HepG2 (cell line): ENCODE measurements around the gene PGK2. TPM values are rescaled to one million over a fixed set of nuclear protein-coding genes. Genes with fewer than 3 reads are reported as not detected.

Experiments used
- ATF6 ChIP-seq: sonication (generic); formaldehyde crosslinking; conservative IDR thresholded peaks from 2 replicates; pipeline ENCODE4 v1.4.0; 2020; ENCODE audit warnings: missing genetic modification reagents
- CBX1 ChIP-seq: IDR thresholded peaks from one replicate; pipeline ENCODE4 v1.6.1; 2016; ENCODE audit warnings: antibody characterized with exemption, low read depth
- CREB3 ChIP-seq: sonication (generic); formaldehyde crosslinking; IDR thresholded peaks from 2 replicates; pipeline ENCODE4 v1.5.0; 2020; ENCODE audit warnings: missing genetic modification reagents
- EHMT2 ChIP-seq: fragments of 200-600 bp; sonication (generic); IDR thresholded peaks from 2 replicates; pipeline ENCODE4 v1.7.0; 2017; ENCODE audit warnings: antibody characterized with exemption, low read depth, low read length, borderline replicate concordance
- GLMP ChIP-seq: sonication (generic); formaldehyde crosslinking; IDR thresholded peaks from 2 replicates; pipeline ENCODE4 v1.9.0; 2021; ENCODE audit warnings: missing genetic modification reagents, mild to moderate bottlenecking, borderline replicate concordance
- HNRNPUL1 ChIP-seq: fragments of 200-400 bp; formaldehyde crosslinking; IDR thresholded peaks from 2 replicates; pipeline ENCODE4 v1.6.1; 2017; ENCODE audit warnings: low read depth, mild to moderate bottlenecking, low read length, moderate library complexity
- JDP2 ChIP-seq: sonication (generic); formaldehyde crosslinking; IDR thresholded peaks from 2 replicates; pipeline ENCODE4 v1.8.1; 2022; ENCODE audit warnings: missing genetic modification reagents, borderline replicate concordance
- KDM3A ChIP-seq: IDR thresholded peaks from 2 replicates; pipeline ENCODE4 v1.6.1; 2018; ENCODE audit warnings: low read depth, missing compliant biosample characterization
- SCMH1 ChIP-seq: sonication (generic); formaldehyde crosslinking; IDR thresholded peaks from 2 replicates; pipeline ENCODE4 v1.9.0; 2021; ENCODE audit warnings: missing genetic modification reagents, mild to moderate bottlenecking, borderline replicate concordance
- SOX6 ChIP-seq, 2 experiments: fragments of 450-650 bp in 1 of 2; sonication (generic) in 1 of 2; formaldehyde crosslinking in 1 of 2; IDR thresholded peaks; 2 replicates each; pipeline versions ENCODE4 v1.4.0 to v1.6.1; 2017 to 2020; ENCODE audit warnings: antibody characterized with exemption in 1 of 2, mild to moderate bottlenecking in 1 of 2, missing genetic modification reagents in 1 of 2
- SRSF1 ChIP-seq: fragments of 200-400 bp; formaldehyde crosslinking; optimal IDR thresholded peaks from 2 replicates; pipeline ENCODE3; 2017; ENCODE audit warnings: mild to moderate bottlenecking, low read depth, low read length, moderate library complexity
- TFDP1 ChIP-seq: IDR thresholded peaks from 2 replicates; pipeline ENCODE4 v1.6.1; 2016; ENCODE audit warnings: missing compliant biosample characterization, missing genetic modification reagents, borderline replicate concordance
- ZMYM4 ChIP-seq: sonication (generic); formaldehyde crosslinking; IDR thresholded peaks from 2 replicates; pipeline ENCODE4 v1.8.1; 2023; ENCODE audit warnings: mild to moderate bottlenecking, missing genetic modification reagents
- ZNF331 ChIP-seq: sonication (generic); formaldehyde crosslinking; IDR thresholded peaks from 2 replicates; pipeline ENCODE4 v1.4.0; 2020; ENCODE audit warnings: missing genetic modification reagents
- polyA plus RNA-seq, 8 experiments: library from polyadenylated mRNA; depleted of rRNA in 3 of 8; stranded (reverse) in 7 of 8; unstranded in 1 of 8; fragments of >200 nt; fragmentation: Illumina TruSeq in 4 of 8; extraction: Trizol in 4 of 8; gene quantifications; 2 replicates each; pipeline versions ENCODE4 v1.2.1 to v1.2.3, GENCODE V29; 2011 to 2016; ENCODE audit warnings: low read depth in 4 of 8, missing spikeins in 1 of 8, mixed read lengths in 1 of 8; ENCODE audit not compliant: insufficient read depth in 1 of 8
- total RNA-seq, 5 experiments: library from RNA; depleted of rRNA; stranded (reverse); fragments of >200 nt; fragmentation: Illumina TruSeq; extraction: Trizol; gene quantifications; 2 replicates each; pipeline ENCODE4 v1.2.3, GENCODE V29; 2016; ENCODE audit warnings: low read depth in 1 of 5

PGK2 gene
- total and polyA plus RNA-seq, 2 of the 13 experiments (the other 11 are each of a cell fraction or from before 2014, with no cell fraction given) = not detected

GRCh38 chr6:49764571-49765236, 22.4 kb downstream of the PGK2 start (continued):
- TF ChIP-seq SOX6 (IDR thresholded peaks at IDR 0.05) (no peak), SOX6 (CRISPR knock-in tag; IDR thresholded peaks at IDR 0.05) (peak; percentile 82), GLMP (CRISPR knock-in tag) (no peak), HNRNPUL1 (no peak), JDP2 (CRISPR knock-in tag) (no peak), SCMH1 (no peak), SRSF1 (no peak), CBX1 (no peak), ATF6 (no peak), EHMT2 (peak; percentile 70; the same call in 1 of the 2 replicates), CREB3 (no peak), ZMYM4 (CRISPR knock-in tag) (no peak), KDM3A (CRISPR knock-in tag) (no peak), TFDP1 (CRISPR knock-in tag) (no peak), ZNF331 (no peak)
